ENCODE measurements around the gene CXCL11. TPM values are rescaled to one million over a fixed set of nuclear protein-coding genes. Genes with fewer than 3 reads are reported as not detected.
"Not testable (repeated sequence)": the region's sequence is repeated elsewhere in the genome, so short reads cannot be mapped to it uniquely, and the experiment has no call there.

CXCL11 gene
- total and polyA plus RNA-seq, 10 of the 15 experiments (the other 5 are each of a cell fraction or from before 2014, with no cell fraction given) = 0.04 TPM; not detected in 9

- H3K4me3 ChIP-seq; in situ Hi-C loops (cut with MboI); ATAC-seq; H3K27me3 ChIP-seq (replicated peaks in 1 of 2; ENCODE audit: control insufficient read depth in 2 of 2, insufficient read depth in 2 of 2, low read length in 1 of 2); POLR2A ChIA-PET; H3K4me2 ChIP-seq (ENCODE audit: control insufficient read depth, insufficient read depth); intact Hi-C loops (cut with micrococcal nuclease; ENCODE audit: unreplicated experiment); BruUV-seq (replicated peaks); CTCF ChIA-PET; H3K9me3 ChIP-seq (replicated peaks; ENCODE audit: control insufficient read depth, insufficient read depth, low read length); H4K20me1 ChIP-seq (ENCODE audit: control insufficient read depth, insufficient read depth); H3K9ac ChIP-seq (ENCODE audit: control insufficient read depth, insufficient read depth, low read length); H2AFZ ChIP-seq (ENCODE audit: control insufficient read depth, low read depth, low read length); H3K27ac ChIP-seq (ENCODE audit: control insufficient read depth, insufficient read depth); FAIRE-seq; H3K36me3 ChIP-seq (ENCODE audit: control insufficient read depth in 2 of 2, insufficient read depth in 2 of 2, low read length in 1 of 2); DNase-seq (ENCODE audit: low read depth, low spot score); H3K79me2 ChIP-seq (ENCODE audit: control insufficient read depth, insufficient read depth, low read length); RAD21 ChIA-PET (ENCODE audit: unreplicated experiment); H3K4me1 ChIP-seq (ENCODE audit: control insufficient read depth, insufficient read depth, low read length): not testable (repeated sequence)
- SMC1A ChIA-PET (ENCODE audit: uncharacterized antibody, unreplicated experiment) = interaction anchor here (1.0 to 1.7 kb wide), 3 partner anchors 28 to 292 kb away, joined by 3 to 5 read pairs (median 4); no protein-coding TSS in a partner anchor
- TF ChIP-seq ATF2 (IDR thresholded peaks at IDR 0.05; ENCODE audit: low read length) = peak; percentile 54; the same call in 1 of the 2 replicates
- peak; percentile 71; the same call in 1 of the 2 replicates for TF ChIP-seq JUNB (IDR thresholded peaks at IDR 0.05)
- TF ChIP-seq NFIC (IDR thresholded peaks at IDR 0.05; ENCODE audit: low read depth, low read length) = peak; percentile 47; the same call in 1 of the 2 replicates
- WGBS (ENCODE audit: insufficient coverage, insufficient replicate concordance, low lambda C conversion rate, missing lambda C conversion rate) = 66% methylated on average over 16 of the region's 18 CpGs
Measured at GRCh38 chr4:76042241-76042998, 6.5 kb upstream of the CXCL11 start.

GRCh38 chr4:76036855-76037254 is 985 bp upstream of the CXCL11 start:
- Histone ChIP-seq H3K4me2 (ENCODE audit: control insufficient read depth, insufficient read depth) (no peak overlapping the region), H3K27me3 (replicated peaks in 1 of 2; ENCODE audit: control insufficient read depth in 2 of 2, insufficient read depth in 2 of 2, low read length in 1 of 2) (peaks cover 0 to 3% of the 10 kb centered on the region in 2 experiments; a peak in 1 of 4 replicates), H3K79me2 (ENCODE audit: control insufficient read depth, insufficient read depth, low read length) (no peaks in the 10 kb centered on the region), H2AFZ (ENCODE audit: control insufficient read depth, low read depth, low read length) (no peak overlapping the region), H3K4me3 (no peak overlapping the region), H4K20me1 (ENCODE audit: control insufficient read depth, insufficient read depth) (no peaks in the 10 kb centered on the region), H3K27ac (ENCODE audit: control insufficient read depth, insufficient read depth) (no peak overlapping the region), H3K9me3 (replicated peaks; ENCODE audit: control insufficient read depth, insufficient read depth, low read length) (no peaks in the 10 kb centered on the region), H3K9ac (ENCODE audit: control insufficient read depth, insufficient read depth, low read length) (no peak overlapping the region), H3K36me3 (ENCODE audit: control insufficient read depth in 2 of 2, insufficient read depth in 2 of 2, low read length in 1 of 2) (no peaks in the 10 kb centered on the region), H3K4me1 (ENCODE audit: control insufficient read depth, insufficient read depth, low read length) (no peaks in the 10 kb centered on the region)
- WGBS (ENCODE audit: insufficient coverage, insufficient replicate concordance, low lambda C conversion rate, missing lambda C conversion rate) = 91% methylated on average over 3 of the region's 3 CpGs
- CTCF ChIA-PET = interaction anchor here (0.7 to 3.9 kb wide), 7 partner anchors 17 to 141 kb away, joined by 3 to 20 read pairs (median 3); no protein-coding TSS in a partner anchor
- FAIRE-seq (no peak), ATAC-seq (peak; percentile 31; the same call in 1 of the 3 replicates), DNase-seq (ENCODE audit: low read depth, low spot score) (no peak)
- POLR2A ChIA-PET = no interaction called here
- in situ Hi-C loops (cut with MboI) (no loop called here), intact Hi-C loops (cut with micrococcal nuclease; ENCODE audit: unreplicated experiment) (no loop called here)
- SMC1A ChIA-PET (ENCODE audit: uncharacterized antibody, unreplicated experiment) = interaction anchor here (1.0 to 3.3 kb wide), 5 partner anchors 17 to 46 kb away, joined by 3 to 13 read pairs (median 7); partner anchors contain the start of gene SDAD1
- RAD21 ChIA-PET (ENCODE audit: unreplicated experiment) = interaction anchor here (1.0 to 1.6 kb wide), 3 partner anchors 18 to 41 kb away, joined by 3 to 6 read pairs (median 4); no protein-coding TSS in a partner anchor
- no TSS peak for BruUV-seq (replicated peaks)
- no peak for TF ChIP-seq USF1 (IDR thresholded peaks at IDR 0.05; ENCODE audit: borderline replicate concordance, extremely low read length, insufficient read depth, low read depth, low read length)
- no peak for TF ChIP-seq TAF1 (IDR thresholded peaks at IDR 0.05; ENCODE audit: borderline replicate concordance, low read depth, low read length)
- TF ChIP-seq ZNF217 (IDR thresholded peaks at IDR 0.05) = no peak
- no peak for TF ChIP-seq POLR2AphosphoS2 (IDR thresholded peaks at IDR 0.05; ENCODE audit: low read depth, low read length)
- TF ChIP-seq RAD21 (IDR thresholded peaks at IDR 0.05; ENCODE audit: insufficient read depth, low read depth, low read length) = no peak
- TF ChIP-seq ZSCAN29 (IDR thresholded peaks at IDR 0.05) = no peak
- TF ChIP-seq RUNX3 (IDR thresholded peaks at IDR 0.05; ENCODE audit: low read length) = no peak
- TF ChIP-seq GATAD2B (conservative IDR thresholded peaks at IDR 0.05; ENCODE audit: low read depth) = no peak
- no peak for TF ChIP-seq NR2C1 (IDR thresholded peaks at IDR 0.05)
- TF ChIP-seq KAT2A (conservative IDR thresholded peaks at IDR 0.05; ENCODE audit: control insufficient read depth, low read depth, low read length) = no peak
- TF ChIP-seq TCF12 (IDR thresholded peaks at IDR 0.05; ENCODE audit: low read depth, low read length) = no peak
- no peak for TF ChIP-seq CBFB (IDR thresholded peaks at IDR 0.05; ENCODE audit: low read depth)
- TF ChIP-seq JUNB (IDR thresholded peaks at IDR 0.05) = no peak
- TF ChIP-seq CHD1 (IDR thresholded peaks at IDR 0.05; ENCODE audit: low read depth, low read length) = no peak
